ENCODE data around the gene UTP11.
"Not testable (repeated sequence)": the region's sequence is repeated elsewhere in the genome, so short reads cannot be mapped to it uniquely, and the experiment has no call there.

UTP11 gene

GRCh38 chr1:38012363-38013226 is at the start of gene UTP11:
TSS of gene UTP11 (plus strand) at chr1:38012734. CDS start at chr1:38012803, 69 bp downstream.
- Mint-ChIP-seq H3K27me3 (no peaks in the 10 kb centered on the region), H3K9me3 (ENCODE audit: low read depth) (no peaks in the 10 kb centered on the region), H3K4me1 (ENCODE audit: low read depth) (peaks cover 59% of the 10 kb centered on the region)

DNA sequence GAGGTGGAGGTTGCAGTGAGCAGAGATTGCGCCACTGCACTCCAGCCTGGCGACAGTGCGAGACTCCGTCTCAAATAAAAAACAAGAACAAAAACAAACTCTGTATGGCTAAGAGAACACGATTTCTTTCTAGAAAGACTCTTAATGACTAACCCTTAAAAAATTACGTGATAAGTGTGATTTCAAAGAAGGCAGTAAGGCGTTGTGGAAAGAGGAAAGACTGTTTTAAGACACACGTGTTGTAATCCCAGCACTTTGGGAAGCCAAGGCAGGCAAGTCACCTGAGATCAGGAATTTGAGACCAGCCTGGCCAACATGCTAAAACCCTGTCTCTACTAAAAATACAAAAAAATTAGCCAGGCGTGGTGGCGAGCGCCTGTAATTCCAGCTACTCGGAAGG is 48.4 kb upstream of the UTP11 start:
- not testable (repeated sequence) for H3K9me3 Mint-ChIP-seq (ENCODE audit: low read depth); H3K27ac Mint-ChIP-seq; H3K4me1 Mint-ChIP-seq (ENCODE audit: low read depth); H3K4me3 Mint-ChIP-seq; H3K36me3 Mint-ChIP-seq; H3K27me3 Mint-ChIP-seq

More at GRCh38 chr1:38012363-38013226, at the start of gene UTP11:
- peaks cover 3% of the 10 kb centered on the region for H3K36me3 Mint-ChIP-seq
- H3K4me3 Mint-ChIP-seq: peak within 1 kb of the TSS; percentile 97
- peak within 1 kb of the TSS; percentile 96 for H3K27ac Mint-ChIP-seq

DNA sequence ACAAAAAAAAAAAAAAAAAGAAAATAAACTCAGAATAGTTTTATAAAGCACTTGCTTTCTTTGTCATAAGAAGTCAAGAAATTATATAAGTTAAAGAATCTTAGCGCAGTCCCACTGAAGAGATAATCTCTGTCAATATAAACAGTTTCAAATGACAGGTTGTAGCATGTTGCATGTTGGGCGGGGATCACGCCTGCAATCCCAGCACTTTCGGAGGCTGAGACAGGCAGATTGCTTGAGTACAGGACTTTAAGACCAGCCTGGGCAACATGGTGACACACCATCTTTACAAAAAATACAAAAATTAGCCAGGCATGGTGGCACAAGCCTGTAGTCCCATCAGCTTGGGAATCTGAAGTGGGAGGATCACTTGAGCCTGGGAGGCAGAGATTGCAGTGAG is 47.2 kb upstream of the UTP11 start:
- peaks cover 2% of the 10 kb centered on the region for H3K4me1 Mint-ChIP-seq (ENCODE audit: low read depth)
- peak overlapping the region; percentile 34 for H3K27ac Mint-ChIP-seq
- no peak overlapping the region for H3K4me3 Mint-ChIP-seq
- no peaks in the 10 kb centered on the region for H3K27me3 Mint-ChIP-seq
- H3K36me3 Mint-ChIP-seq: peaks cover 4% of the 10 kb centered on the region
- H3K9me3 Mint-ChIP-seq (ENCODE audit: low read depth): no peaks in the 10 kb centered on the region

- H3K27ac Mint-ChIP-seq; H3K4me3 Mint-ChIP-seq; H3K9me3 Mint-ChIP-seq (ENCODE audit: low read depth); H3K27me3 Mint-ChIP-seq: not testable (repeated sequence)
- peaks cover 15% of the 10 kb centered on the region for H3K36me3 Mint-ChIP-seq
- peaks cover 25% of the 10 kb centered on the region for H3K4me1 Mint-ChIP-seq (ENCODE audit: low read depth)
These were observed 38.9 kb upstream of the UTP11 start for GRCh38 chr1:37973684-37974083.

GRCh38 chr1:37974567-37974966 is 38.0 kb upstream of the UTP11 start:
- H3K4me3 Mint-ChIP-seq: no peak overlapping the region
- H3K27ac Mint-ChIP-seq: no peak overlapping the region
- peaks cover 23% of the 10 kb centered on the region for H3K4me1 Mint-ChIP-seq (ENCODE audit: low read depth)
- H3K27me3 Mint-ChIP-seq: no peaks in the 10 kb centered on the region
- peaks cover 15% of the 10 kb centered on the region for H3K36me3 Mint-ChIP-seq
- H3K9me3 Mint-ChIP-seq (ENCODE audit: low read depth): no peaks in the 10 kb centered on the region

DNA sequence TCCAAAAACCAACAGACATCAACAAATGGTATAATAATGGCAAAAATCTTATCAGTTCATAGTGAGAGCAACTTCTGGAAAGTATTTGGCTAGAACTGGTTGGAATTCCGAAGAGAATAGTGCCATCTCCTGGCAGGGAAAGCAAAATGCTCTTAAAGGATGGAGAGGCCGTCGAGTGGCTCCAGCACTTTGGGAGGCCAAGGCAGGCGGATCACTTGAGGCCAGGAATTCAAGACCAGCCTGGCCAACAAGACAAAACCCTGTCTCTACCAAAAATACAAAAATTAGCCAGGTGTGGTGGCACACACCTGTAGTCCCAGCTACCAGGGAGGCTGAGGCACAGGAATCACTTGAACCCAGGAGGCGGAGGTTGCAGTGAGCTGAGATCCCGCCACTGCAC is 37.5 kb upstream of the UTP11 start:
- not testable (repeated sequence) for H3K27ac Mint-ChIP-seq; H3K27me3 Mint-ChIP-seq; H3K9me3 Mint-ChIP-seq (ENCODE audit: low read depth); H3K4me3 Mint-ChIP-seq
- Mint-ChIP-seq H3K4me1 (ENCODE audit: low read depth) (peaks cover 23% of the 10 kb centered on the region), H3K36me3 (peaks cover 15% of the 10 kb centered on the region)

DNA sequence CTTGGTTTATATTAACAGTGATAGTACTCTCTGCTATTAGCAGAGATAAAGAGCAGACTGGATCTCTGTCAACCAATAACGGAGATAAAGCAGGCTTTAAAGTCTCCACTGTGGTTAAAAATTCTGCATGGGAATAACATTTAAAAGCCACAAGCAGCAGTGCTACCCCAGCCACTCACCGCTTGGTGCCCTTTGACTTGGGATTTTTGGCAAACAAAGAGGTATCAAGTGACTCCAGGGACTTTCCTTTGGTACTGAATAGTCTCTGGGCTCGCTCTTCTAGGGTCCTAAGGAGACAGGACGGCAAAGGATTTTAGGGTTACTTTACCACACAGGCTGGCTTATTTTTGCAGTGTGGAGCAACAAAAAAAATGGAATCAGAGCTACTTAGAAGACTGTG is 34.0 kb upstream of the UTP11 start:
- Mint-ChIP-seq H3K9me3 (ENCODE audit: low read depth) (no peaks in the 10 kb centered on the region), H3K27ac (no peak overlapping the region), H3K36me3 (peaks cover 17% of the 10 kb centered on the region), H3K27me3 (no peaks in the 10 kb centered on the region), H3K4me3 (no peak overlapping the region), H3K4me1 (ENCODE audit: low read depth) (peaks cover 2% of the 10 kb centered on the region)

DNA sequence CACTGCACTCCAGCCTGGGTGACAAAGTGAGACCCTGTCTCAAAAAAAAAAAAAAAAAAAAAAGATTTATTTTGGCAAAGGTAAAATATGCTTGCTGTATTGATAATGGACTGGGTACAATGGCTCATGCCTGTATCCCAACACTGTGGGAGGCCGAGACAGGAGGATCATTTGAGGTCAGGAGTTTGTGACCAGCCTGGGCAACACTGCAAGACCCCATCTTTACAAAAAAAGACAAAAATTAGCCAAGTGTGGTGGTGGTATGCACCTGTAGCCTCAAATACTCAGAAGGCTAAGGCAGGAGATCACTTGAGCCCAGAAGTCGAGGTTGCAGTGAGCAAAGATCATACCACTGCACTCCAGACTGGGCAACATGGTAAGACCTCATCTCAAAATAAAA is 29.0 kb upstream of the UTP11 start:
- H3K9me3 Mint-ChIP-seq (ENCODE audit: low read depth): no peaks in the 10 kb centered on the region
- peaks cover 6% of the 10 kb centered on the region for H3K36me3 Mint-ChIP-seq
- H3K27ac Mint-ChIP-seq: no peak overlapping the region
- no peak overlapping the region for H3K4me3 Mint-ChIP-seq
- H3K4me1 Mint-ChIP-seq (ENCODE audit: low read depth): peaks cover 13% of the 10 kb centered on the region
- H3K27me3 Mint-ChIP-seq: no peaks in the 10 kb centered on the region

DNA sequence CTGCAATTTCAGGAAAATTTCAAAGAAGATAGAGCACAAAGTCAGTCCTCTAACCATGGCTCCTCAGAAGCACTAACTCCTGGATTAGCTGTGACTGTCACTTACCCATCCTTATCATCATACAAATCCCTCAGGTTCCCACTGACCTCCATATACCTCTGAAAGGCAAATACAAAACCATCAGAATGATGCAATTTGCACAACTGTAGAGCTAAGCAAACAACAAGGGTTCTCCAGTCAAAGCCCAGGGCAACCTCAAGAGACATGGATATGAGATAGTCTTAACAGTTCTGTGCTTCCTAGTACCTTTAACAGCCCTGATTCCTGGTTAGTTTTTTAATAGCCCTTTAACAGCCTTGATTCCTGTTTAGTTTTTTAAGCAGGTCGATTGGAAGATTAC is 24.9 kb upstream of the UTP11 start:
- peak overlapping the region; percentile 16 for H3K27ac Mint-ChIP-seq
- H3K4me1 Mint-ChIP-seq (ENCODE audit: low read depth): peaks cover 22% of the 10 kb centered on the region
- H3K9me3 Mint-ChIP-seq (ENCODE audit: low read depth): no peaks in the 10 kb centered on the region
- peak overlapping the region; percentile 99 for H3K4me3 Mint-ChIP-seq
- peaks cover 3% of the 10 kb centered on the region for H3K36me3 Mint-ChIP-seq
- no peaks in the 10 kb centered on the region for H3K27me3 Mint-ChIP-seq

DNA sequence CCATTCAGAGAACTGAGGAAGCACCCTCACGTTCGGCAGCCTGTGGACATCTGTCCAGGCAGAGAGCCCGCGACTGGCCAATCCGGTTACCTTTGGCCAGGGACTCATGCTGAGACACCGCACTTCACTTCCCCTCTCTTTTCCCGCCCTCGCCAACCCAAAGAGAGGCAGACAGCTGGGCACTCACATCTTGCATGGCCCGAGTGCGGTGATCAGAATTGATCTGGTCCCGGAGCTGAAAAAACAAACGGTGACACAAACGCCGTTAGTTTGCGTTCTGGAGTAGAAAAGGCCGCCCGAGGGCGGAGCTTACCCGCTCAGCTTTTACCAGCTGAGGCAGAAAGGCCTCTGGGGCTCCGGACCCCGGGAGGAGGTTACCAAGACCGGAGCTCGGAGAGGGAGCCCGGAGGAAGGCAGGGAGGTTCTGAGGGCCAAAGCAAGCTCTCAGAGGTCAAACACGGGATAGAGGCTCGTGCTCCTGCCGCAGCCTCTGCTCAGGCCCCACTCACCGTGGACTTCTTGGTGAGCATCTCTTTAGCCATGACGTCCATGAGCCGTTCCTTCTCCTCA is 23.1 kb upstream of the UTP11 start:
- H3K27ac Mint-ChIP-seq: peak overlapping the region; percentile 97
- no peaks in the 10 kb centered on the region for H3K9me3 Mint-ChIP-seq (ENCODE audit: low read depth)
- peak overlapping the region; percentile 99 for H3K4me3 Mint-ChIP-seq
- peaks cover 4% of the 10 kb centered on the region for H3K36me3 Mint-ChIP-seq
- no peaks in the 10 kb centered on the region for H3K27me3 Mint-ChIP-seq
- peaks cover 25% of the 10 kb centered on the region for H3K4me1 Mint-ChIP-seq (ENCODE audit: low read depth)

DNA sequence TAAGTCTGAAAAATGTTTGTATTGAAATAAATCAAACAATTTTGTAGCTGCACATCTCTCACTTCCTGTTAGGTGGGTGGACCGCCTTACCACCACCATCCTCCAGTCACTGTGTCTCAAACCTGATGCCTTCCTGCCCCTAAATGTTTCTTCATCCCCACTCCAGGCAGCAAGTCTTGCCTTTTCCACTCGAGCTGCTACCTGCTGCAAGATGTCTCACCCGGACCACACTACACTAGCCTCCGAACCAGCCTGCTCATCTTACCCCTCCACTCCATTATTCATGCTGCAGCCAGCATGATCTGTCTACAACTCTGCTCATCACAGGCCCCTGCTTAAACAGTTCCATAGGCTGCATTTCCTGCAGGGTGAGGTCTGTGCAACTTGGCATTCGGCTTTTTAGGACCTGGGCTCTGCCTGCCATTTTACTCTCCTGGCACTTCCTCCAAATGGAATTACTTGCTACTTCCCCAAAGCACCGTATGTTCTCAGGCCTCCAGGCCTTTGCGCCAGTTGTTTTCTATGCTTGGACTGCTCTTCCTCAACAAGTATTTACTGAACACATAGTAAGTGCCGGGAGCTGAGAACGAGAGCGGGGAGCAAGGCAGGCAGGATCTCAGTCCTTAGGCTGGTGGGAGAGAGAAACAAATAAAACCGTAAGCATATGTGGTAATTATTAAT is 17.5 kb upstream of the UTP11 start:
- H3K4me3 Mint-ChIP-seq: peak overlapping the region; percentile 51
- no peaks in the 10 kb centered on the region for H3K27me3 Mint-ChIP-seq
- peaks cover 39% of the 10 kb centered on the region for H3K4me1 Mint-ChIP-seq (ENCODE audit: low read depth)
- H3K9me3 Mint-ChIP-seq (ENCODE audit: low read depth): no peaks in the 10 kb centered on the region
- peak overlapping the region; percentile 82 for H3K27ac Mint-ChIP-seq
- H3K36me3 Mint-ChIP-seq: peaks cover 12% of the 10 kb centered on the region

DNA sequence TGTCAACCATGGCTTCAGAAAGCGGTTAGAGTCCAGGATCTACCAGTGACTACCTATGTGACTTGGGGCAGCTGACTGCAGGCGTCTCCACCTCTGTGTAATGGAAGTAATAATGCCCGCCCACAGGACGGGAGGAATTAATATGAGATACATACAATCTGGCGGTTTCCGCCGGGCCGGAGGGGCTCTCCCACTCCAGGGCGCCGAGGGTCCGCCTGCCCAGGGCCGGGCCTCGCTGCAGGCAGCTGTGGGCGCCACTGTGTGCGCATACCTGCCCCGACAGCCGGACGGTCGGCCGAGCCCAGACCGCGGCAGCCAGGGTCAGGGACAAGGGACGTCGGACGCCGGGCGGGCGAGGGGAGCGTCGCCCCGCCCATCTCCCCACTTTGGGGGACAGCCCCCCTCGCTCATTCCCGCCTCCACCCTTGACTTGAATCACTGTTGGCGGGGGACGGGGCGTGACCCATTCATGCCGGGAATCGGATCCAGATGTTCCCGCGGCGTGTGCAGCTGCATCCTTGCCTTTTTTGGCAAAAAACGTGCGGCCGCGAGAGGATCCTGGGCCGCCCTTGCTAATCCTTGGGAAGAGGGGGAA is 16.7 kb upstream of the UTP11 start:
- peaks cover 12% of the 10 kb centered on the region for H3K36me3 Mint-ChIP-seq
- H3K9me3 Mint-ChIP-seq (ENCODE audit: low read depth): no peaks in the 10 kb centered on the region
- H3K4me3 Mint-ChIP-seq: peak overlapping the region; percentile 51
- no peaks in the 10 kb centered on the region for H3K27me3 Mint-ChIP-seq
- H3K4me1 Mint-ChIP-seq (ENCODE audit: low read depth): peaks cover 39% of the 10 kb centered on the region
- H3K27ac Mint-ChIP-seq: no peak overlapping the region

- H3K27me3 Mint-ChIP-seq: no peaks in the 10 kb centered on the region
- no peaks in the 10 kb centered on the region for H3K9me3 Mint-ChIP-seq (ENCODE audit: low read depth)
- no peak overlapping the region for H3K27ac Mint-ChIP-seq
- no peak overlapping the region for H3K4me3 Mint-ChIP-seq
- H3K4me1 Mint-ChIP-seq (ENCODE audit: low read depth): peaks cover 43% of the 10 kb centered on the region
- peaks cover 12% of the 10 kb centered on the region for H3K36me3 Mint-ChIP-seq
These were observed 15.1 kb upstream of the UTP11 start for GRCh38 chr1:37997256-37998088.

- Mint-ChIP-seq H3K4me3 (no peak overlapping the region), H3K4me1 (ENCODE audit: low read depth) (peaks cover 45% of the 10 kb centered on the region), H3K27ac (peak overlapping the region; percentile 74), H3K27me3 (no peaks in the 10 kb centered on the region), H3K36me3 (peaks cover 12% of the 10 kb centered on the region), H3K9me3 (ENCODE audit: low read depth) (no peaks in the 10 kb centered on the region)
These were observed 14.3 kb upstream of the UTP11 start for GRCh38 chr1:37998089-37998808.

Data from activated naive CD8-positive, alpha-beta T cell (primary cell).